ENCODE data around the gene WWOX.
A peak's percentile ranks its signal among the peaks of the same experiment; 100 is the strongest.

Gene WWOX

DNA sequence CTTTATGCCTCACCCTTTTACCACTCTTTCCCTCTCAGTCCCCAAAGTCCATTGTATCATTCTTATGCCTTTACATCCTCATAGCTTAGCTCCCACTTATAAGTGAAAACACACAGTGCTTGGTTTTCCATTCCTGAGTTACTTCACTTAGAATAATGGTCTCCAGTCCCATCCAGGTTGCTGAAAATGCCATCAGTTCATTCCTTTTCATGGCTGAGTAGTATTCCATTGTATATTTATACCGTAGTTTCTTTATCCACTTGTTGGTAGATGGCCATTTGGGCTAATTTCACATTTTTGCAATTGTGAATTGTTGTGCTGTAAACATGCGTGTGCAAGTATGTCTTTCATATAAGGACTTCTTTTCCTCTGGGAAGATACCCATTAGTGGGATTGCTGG lies 597.3 kb downstream of the WWOX start:
- no peak for DNase-seq
- Histone ChIP-seq H3K79me2 (ENCODE audit: control insufficient read depth, insufficient read depth, low read length, poor library complexity) (no peaks in the 10 kb centered on the region), H2AK5ac (ENCODE audit: low read length) (no peak overlapping the region), H3K4me2 (ENCODE audit: low read length) (no peak overlapping the region), H3K18ac (ENCODE audit: low read length) (no peak overlapping the region), H4K12ac (ENCODE audit: low read depth, low read length) (no peak overlapping the region), H2AFZ (ENCODE audit: insufficient read depth, low read length, poor library complexity) (no peak overlapping the region), H3K4me3 (ENCODE audit: low read depth, low read length) (no peak overlapping the region), H2BK120ac (ENCODE audit: insufficient read depth, low read length, poor library complexity) (no peak overlapping the region), H3K4ac (ENCODE audit: low read depth, low read length) (no peak overlapping the region), H3K9me3 (ENCODE audit: insufficient read depth, low read depth, low read length) (no peaks in the 10 kb centered on the region), H3K27ac (ENCODE audit: low read depth, low read length) (no peak overlapping the region), H3K79me1 (ENCODE audit: low read length) (no peaks in the 10 kb centered on the region), H3K14ac (ENCODE audit: low read length) (no peak overlapping the region), H3K9ac (ENCODE audit: low read length) (no peak overlapping the region), H3K23ac (ENCODE audit: low read length) (no peak overlapping the region), H4K8ac (ENCODE audit: low read depth, low read length) (no peak overlapping the region), H4K91ac (ENCODE audit: low read depth, low read length) (no peak overlapping the region), H3K27me3 (ENCODE audit: insufficient read depth, low read length) (no peaks in the 10 kb centered on the region), H2BK5ac (ENCODE audit: low read depth, low read length, poor library complexity) (no peak overlapping the region), H3K4me1 (ENCODE audit: control insufficient read depth in 1 of 2, insufficient read depth in 2 of 2, low read length in 2 of 2) (no peaks in the 10 kb centered on the region), H2BK12ac (ENCODE audit: low read length) (no peak overlapping the region), H3K36me3 (ENCODE audit: control insufficient read depth in 1 of 2, insufficient read depth in 2 of 2, low read length in 2 of 2) (no peaks in the 10 kb centered on the region)
- WGBS (ENCODE audit: extremely low coverage, insufficient coverage, insufficient read length), result no CpG with 5 or more reads among the region's 2 CpGs

DNA sequence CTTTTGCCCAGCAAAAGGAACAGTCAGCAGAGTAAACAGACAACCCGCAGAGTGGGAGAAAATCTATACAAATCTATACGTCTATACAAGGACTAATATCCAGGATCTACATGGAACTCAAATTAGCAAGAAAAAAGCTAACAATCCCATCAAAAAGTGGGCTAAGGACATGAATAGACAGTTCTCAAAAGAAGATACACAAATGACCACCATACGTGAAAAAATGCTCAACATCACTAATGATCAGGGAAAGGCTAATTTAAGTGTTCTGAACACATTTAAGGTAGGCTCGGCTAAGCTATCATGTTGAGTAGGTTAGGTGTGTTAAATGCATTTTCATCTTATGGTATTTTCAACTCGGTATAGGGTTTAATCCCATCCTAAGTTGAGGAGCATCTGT lies 598.0 kb downstream of the WWOX start:
- H3K27ac ChIP-seq (ENCODE audit: low read depth, low read length), result no peak overlapping the region
- H4K12ac ChIP-seq (ENCODE audit: low read depth, low read length), result no peak overlapping the region
- H3K4me1 ChIP-seq (ENCODE audit: control insufficient read depth in 1 of 2, insufficient read depth in 2 of 2, low read length in 2 of 2), result no peaks in the 10 kb centered on the region
- no peaks in the 10 kb centered on the region for H3K36me3 ChIP-seq (ENCODE audit: control insufficient read depth in 1 of 2, insufficient read depth in 2 of 2, low read length in 2 of 2)
- no peaks in the 10 kb centered on the region for H3K27me3 ChIP-seq (ENCODE audit: insufficient read depth, low read length)
- DNase-seq, result no peak
- H4K91ac ChIP-seq (ENCODE audit: low read depth, low read length), result no peak overlapping the region
- H3K14ac ChIP-seq (ENCODE audit: low read length), result no peak overlapping the region
- H3K9ac ChIP-seq (ENCODE audit: low read length), result no peak overlapping the region
- no peak overlapping the region for H3K18ac ChIP-seq (ENCODE audit: low read length)
- no peaks in the 10 kb centered on the region for H3K9me3 ChIP-seq (ENCODE audit: insufficient read depth, low read depth, low read length)
- H3K23ac ChIP-seq (ENCODE audit: low read length), result no peak overlapping the region
- no peak overlapping the region for H2AK5ac ChIP-seq (ENCODE audit: low read length)
- no peak overlapping the region for H2AFZ ChIP-seq (ENCODE audit: insufficient read depth, low read length, poor library complexity)
- no peak overlapping the region for H4K8ac ChIP-seq (ENCODE audit: low read depth, low read length)
- no peak overlapping the region for H3K4ac ChIP-seq (ENCODE audit: low read depth, low read length)
- H2BK120ac ChIP-seq (ENCODE audit: insufficient read depth, low read length, poor library complexity), result no peak overlapping the region
- no CpG with 5 or more reads among the region's 5 CpGs for WGBS (ENCODE audit: extremely low coverage, insufficient coverage, insufficient read length)
- no peak overlapping the region for H2BK12ac ChIP-seq (ENCODE audit: low read length)
- H3K79me1 ChIP-seq (ENCODE audit: low read length), result no peaks in the 10 kb centered on the region
- no peak overlapping the region for H3K4me3 ChIP-seq (ENCODE audit: low read depth, low read length)
- H3K79me2 ChIP-seq (ENCODE audit: control insufficient read depth, insufficient read depth, low read length, poor library complexity), result no peaks in the 10 kb centered on the region
- no peak overlapping the region for H2BK5ac ChIP-seq (ENCODE audit: low read depth, low read length, poor library complexity)
- no peak overlapping the region for H3K4me2 ChIP-seq (ENCODE audit: low read length)

DNA sequence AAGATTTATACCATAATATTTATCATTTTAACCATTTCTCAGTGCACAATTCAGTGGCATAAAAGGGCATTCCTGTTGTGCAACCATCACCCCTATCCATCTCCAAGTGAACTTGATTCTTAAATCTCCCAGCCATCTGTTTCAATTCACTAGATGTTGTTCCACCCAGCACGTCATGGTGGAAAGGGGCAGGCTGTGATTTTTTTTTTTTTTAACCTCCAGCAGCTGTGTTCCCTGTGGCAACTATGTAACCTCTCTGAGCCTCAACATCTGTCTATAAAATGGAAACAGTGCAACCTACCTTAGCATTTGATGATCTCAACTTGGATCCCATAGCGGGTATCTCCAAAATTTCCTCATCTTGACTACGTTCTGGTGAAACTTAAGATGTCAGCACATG lies 604.5 kb downstream of the WWOX start:
- Histone ChIP-seq H3K9ac (ENCODE audit: low read length) (no peak overlapping the region), H4K8ac (ENCODE audit: low read depth, low read length) (no peak overlapping the region), H3K79me1 (ENCODE audit: low read length) (peaks cover 5% of the 10 kb centered on the region), H2AFZ (ENCODE audit: insufficient read depth, low read length, poor library complexity) (no peak overlapping the region), H4K91ac (ENCODE audit: low read depth, low read length) (no peak overlapping the region), H3K23ac (ENCODE audit: low read length) (no peak overlapping the region), H3K36me3 (ENCODE audit: control insufficient read depth in 1 of 2, insufficient read depth in 2 of 2, low read length in 2 of 2) (no peaks in the 10 kb centered on the region), H2BK120ac (ENCODE audit: insufficient read depth, low read length, poor library complexity) (no peak overlapping the region), H3K4me1 (ENCODE audit: control insufficient read depth in 1 of 2, insufficient read depth in 2 of 2, low read length in 2 of 2) (peaks cover 0 to 2% of the 10 kb centered on the region in 2 experiments), H3K27ac (ENCODE audit: low read depth, low read length) (no peak overlapping the region), H2AK5ac (ENCODE audit: low read length) (no peak overlapping the region), H3K4me3 (ENCODE audit: low read depth, low read length) (no peak overlapping the region), H3K79me2 (ENCODE audit: control insufficient read depth, insufficient read depth, low read length, poor library complexity) (no peaks in the 10 kb centered on the region), H3K4me2 (ENCODE audit: low read length) (no peak overlapping the region), H3K4ac (ENCODE audit: low read depth, low read length) (no peak overlapping the region), H4K12ac (ENCODE audit: low read depth, low read length) (no peak overlapping the region), H2BK12ac (ENCODE audit: low read length) (no peak overlapping the region), H3K27me3 (ENCODE audit: insufficient read depth, low read length) (no peaks in the 10 kb centered on the region), H3K18ac (ENCODE audit: low read length) (no peak overlapping the region), H2BK5ac (ENCODE audit: low read depth, low read length, poor library complexity) (no peak overlapping the region), H3K9me3 (ENCODE audit: insufficient read depth, low read depth, low read length) (no peaks in the 10 kb centered on the region), H3K14ac (ENCODE audit: low read length) (no peak overlapping the region)
- WGBS (ENCODE audit: extremely low coverage, insufficient coverage, insufficient read length), result no CpG with 5 or more reads among the region's 3 CpGs
- peak in 1 of 2 donors; percentile 3 for DNase-seq

DNA sequence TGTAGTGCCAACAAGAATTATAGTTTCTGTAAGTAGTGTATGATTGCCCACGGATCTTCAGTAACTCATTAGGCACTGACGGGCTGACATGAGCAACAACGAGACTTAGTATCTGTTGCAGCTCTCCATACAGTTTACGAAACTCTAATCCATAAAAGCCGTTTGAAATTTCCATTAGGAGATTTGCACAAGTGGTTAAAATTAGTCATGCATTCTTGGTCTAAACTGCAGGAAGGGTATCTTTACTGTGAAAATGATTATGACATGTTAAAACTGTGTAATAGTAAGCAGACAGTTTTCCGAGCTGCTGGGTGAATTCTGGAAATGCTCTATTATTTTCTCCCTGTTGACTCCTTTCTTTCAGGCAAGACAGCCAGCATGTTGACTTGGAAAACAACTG lies 605.0 kb downstream of the WWOX start:
- peaks cover 5% of the 10 kb centered on the region for H3K79me1 ChIP-seq (ENCODE audit: low read length)
- H2BK120ac ChIP-seq (ENCODE audit: insufficient read depth, low read length, poor library complexity), result no peak overlapping the region
- no peak overlapping the region for H3K4me2 ChIP-seq (ENCODE audit: low read length)
- no peak overlapping the region for H2AFZ ChIP-seq (ENCODE audit: insufficient read depth, low read length, poor library complexity)
- H4K8ac ChIP-seq (ENCODE audit: low read depth, low read length), result no peak overlapping the region
- H3K9ac ChIP-seq (ENCODE audit: low read length), result no peak overlapping the region
- no peak overlapping the region for H4K91ac ChIP-seq (ENCODE audit: low read depth, low read length)
- no peaks in the 10 kb centered on the region for H3K79me2 ChIP-seq (ENCODE audit: control insufficient read depth, insufficient read depth, low read length, poor library complexity)
- H3K27me3 ChIP-seq (ENCODE audit: insufficient read depth, low read length), result no peaks in the 10 kb centered on the region
- peaks cover 0 to 2% of the 10 kb centered on the region in 2 experiments for H3K4me1 ChIP-seq (ENCODE audit: control insufficient read depth in 1 of 2, insufficient read depth in 2 of 2, low read length in 2 of 2)
- H2AK5ac ChIP-seq (ENCODE audit: low read length), result no peak overlapping the region
- no CpG with 5 or more reads among the region's 6 CpGs for WGBS (ENCODE audit: extremely low coverage, insufficient coverage, insufficient read length)
- no peak overlapping the region for H3K14ac ChIP-seq (ENCODE audit: low read length)
- no peak overlapping the region for H3K4me3 ChIP-seq (ENCODE audit: low read depth, low read length)
- DNase-seq, result no peak
- no peak overlapping the region for H3K23ac ChIP-seq (ENCODE audit: low read length)
- H3K27ac ChIP-seq (ENCODE audit: low read depth, low read length), result no peak overlapping the region
- no peaks in the 10 kb centered on the region for H3K36me3 ChIP-seq (ENCODE audit: control insufficient read depth in 1 of 2, insufficient read depth in 2 of 2, low read length in 2 of 2)
- no peak overlapping the region for H2BK12ac ChIP-seq (ENCODE audit: low read length)
- no peak overlapping the region for H3K4ac ChIP-seq (ENCODE audit: low read depth, low read length)
- no peak overlapping the region for H4K12ac ChIP-seq (ENCODE audit: low read depth, low read length)
- no peak overlapping the region for H3K18ac ChIP-seq (ENCODE audit: low read length)
- no peaks in the 10 kb centered on the region for H3K9me3 ChIP-seq (ENCODE audit: insufficient read depth, low read depth, low read length)
- H2BK5ac ChIP-seq (ENCODE audit: low read depth, low read length, poor library complexity), result no peak overlapping the region
